Activated T-cell treated with anti-CD3 and anti-CD28 coated beads for 24 hours (primary cell): ENCODE results near the gene AFF1.
A peak's percentile ranks its signal among the peaks of the same experiment; 100 is the strongest.

Source experiments
- DNase-seq: peaks from one replicate; pipeline ENCODE4 v3.0.0-alpha.2; 2020; ENCODE audit warnings: low read depth

AFF1 gene, protein sequence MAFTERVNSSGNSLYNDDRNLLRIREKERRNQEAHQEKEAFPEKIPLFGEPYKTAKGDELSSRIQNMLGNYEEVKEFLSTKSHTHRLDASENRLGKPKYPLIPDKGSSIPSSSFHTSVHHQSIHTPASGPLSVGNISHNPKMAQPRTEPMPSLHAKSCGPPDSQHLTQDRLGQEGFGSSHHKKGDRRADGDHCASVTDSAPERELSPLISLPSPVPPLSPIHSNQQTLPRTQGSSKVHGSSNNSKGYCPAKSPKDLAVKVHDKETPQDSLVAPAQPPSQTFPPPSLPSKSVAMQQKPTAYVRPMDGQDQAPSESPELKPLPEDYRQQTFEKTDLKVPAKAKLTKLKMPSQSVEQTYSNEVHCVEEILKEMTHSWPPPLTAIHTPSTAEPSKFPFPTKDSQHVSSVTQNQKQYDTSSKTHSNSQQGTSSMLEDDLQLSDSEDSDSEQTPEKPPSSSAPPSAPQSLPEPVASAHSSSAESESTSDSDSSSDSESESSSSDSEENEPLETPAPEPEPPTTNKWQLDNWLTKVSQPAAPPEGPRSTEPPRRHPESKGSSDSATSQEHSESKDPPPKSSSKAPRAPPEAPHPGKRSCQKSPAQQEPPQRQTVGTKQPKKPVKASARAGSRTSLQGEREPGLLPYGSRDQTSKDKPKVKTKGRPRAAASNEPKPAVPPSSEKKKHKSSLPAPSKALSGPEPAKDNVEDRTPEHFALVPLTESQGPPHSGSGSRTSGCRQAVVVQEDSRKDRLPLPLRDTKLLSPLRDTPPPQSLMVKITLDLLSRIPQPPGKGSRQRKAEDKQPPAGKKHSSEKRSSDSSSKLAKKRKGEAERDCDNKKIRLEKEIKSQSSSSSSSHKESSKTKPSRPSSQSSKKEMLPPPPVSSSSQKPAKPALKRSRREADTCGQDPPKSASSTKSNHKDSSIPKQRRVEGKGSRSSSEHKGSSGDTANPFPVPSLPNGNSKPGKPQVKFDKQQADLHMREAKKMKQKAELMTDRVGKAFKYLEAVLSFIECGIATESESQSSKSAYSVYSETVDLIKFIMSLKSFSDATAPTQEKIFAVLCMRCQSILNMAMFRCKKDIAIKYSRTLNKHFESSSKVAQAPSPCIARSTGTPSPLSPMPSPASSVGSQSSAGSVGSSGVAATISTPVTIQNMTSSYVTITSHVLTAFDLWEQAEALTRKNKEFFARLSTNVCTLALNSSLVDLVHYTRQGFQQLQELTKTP

DNA sequence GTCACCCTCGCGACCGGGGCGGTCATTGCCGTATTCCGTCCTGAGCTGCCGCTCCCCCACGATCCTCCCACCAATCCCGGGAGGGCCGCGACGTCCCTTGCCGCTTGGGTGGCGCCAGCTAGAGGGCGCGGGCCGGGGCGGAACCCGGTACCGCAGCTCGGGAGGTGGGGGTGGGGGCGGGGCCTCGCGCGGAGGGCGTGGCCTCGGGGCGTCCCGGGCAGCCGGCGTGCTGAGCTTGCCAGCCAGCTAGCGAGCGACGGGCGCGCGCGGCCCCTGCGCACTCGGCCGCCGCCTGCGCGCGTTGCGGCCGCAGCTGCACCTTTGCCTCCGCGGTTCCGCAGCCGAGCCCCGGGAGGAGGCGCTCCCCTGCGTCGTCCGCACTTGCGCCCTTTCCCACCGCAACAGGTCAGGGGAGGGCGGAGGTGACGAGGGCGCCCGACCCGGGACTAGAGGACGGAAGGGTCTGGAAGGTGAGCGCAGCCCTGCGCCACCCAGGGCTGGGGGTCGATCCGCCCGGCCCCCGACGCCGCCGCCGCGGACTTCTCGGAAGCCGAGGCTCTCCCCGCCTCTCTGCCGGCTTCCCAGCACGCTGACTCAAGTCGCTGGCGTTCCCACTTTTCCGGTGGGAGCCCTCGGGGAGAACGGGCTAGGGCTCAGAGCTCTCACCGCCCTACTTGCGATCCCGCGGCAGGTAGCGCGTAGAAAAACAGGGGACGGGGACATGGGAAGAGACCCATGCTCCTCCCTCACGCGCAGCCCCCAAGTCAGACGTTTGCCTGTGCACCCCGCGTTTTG, at the start of gene AFF1:
Gene AFF1, plus strand, starts transcription at position 241 of the 795 bp plus-strand sequence. CDS start 13,523 bp downstream, outside the sequence.
- DNase-seq = peak; percentile 85

DNA sequence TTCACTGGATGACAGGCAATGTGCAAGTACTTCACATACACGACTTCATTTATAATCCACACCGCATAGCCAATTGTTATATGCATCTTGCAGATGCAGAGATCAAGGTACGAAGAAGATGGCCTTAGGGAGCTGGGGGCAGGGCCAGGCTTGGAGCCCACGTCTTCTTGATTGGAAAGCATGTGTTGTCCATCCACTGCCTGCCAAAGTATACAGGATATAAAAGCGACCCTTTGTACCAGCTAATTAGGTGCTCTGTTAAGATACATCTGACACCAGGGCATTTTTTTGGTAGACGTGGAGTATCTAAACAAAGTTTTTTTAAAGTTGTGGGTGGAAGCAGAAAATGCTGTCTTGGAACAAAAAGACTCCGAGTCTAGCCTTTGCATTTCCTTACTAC, 44.0 kb upstream of the AFF1 start:
- DNase-seq = no peak

DNA sequence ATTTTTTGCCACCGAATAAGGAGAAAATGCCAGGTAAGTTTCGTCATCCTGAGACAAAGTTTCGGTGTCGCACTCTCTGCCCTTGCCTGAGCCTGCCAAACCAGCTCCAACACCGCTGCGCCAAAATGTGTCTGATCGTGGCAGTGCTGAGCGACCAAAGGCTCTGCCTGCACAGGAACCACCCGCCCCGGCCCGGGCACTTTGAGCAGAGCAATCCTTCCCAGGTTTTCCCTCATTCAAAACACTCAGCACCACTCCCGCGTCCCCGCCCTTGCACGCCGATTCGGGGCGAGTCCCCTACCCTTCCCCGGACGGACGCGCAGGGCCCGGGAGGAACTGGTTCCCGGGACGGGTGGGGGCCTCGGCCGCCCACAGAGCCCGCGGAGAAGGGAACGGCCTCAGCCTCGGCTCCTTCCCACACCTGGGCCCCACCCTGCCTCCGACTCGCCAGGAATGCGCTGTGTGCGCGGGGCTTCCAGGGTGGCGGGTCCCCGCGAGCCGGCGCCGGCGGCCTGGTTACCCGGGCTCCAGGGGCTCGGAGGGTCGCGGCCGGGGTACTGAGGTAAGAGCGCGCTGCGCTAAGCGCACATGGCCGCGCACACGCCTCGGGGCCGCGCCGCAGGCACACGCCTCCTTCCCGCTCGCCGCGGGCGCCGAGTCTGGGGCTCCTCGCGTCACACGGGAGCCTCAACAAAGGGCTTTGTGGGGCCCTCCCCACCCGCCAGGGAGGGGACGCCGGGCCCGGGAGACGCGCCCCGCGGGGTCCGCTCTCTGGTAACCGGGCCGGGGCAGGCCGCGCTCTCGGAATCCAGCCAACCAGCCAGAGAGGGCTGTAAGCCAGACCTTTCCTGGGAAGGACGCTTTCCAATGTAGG, 42.8 kb upstream of the AFF1 start, which contains the start of gene C4orf36:
Gene C4orf36, minus strand, starts transcription at position 661 of the 874 bp plus-strand sequence. CDS start 902 bp downstream, outside the sequence.
- DNase-seq = peak; percentile 7

DNA sequence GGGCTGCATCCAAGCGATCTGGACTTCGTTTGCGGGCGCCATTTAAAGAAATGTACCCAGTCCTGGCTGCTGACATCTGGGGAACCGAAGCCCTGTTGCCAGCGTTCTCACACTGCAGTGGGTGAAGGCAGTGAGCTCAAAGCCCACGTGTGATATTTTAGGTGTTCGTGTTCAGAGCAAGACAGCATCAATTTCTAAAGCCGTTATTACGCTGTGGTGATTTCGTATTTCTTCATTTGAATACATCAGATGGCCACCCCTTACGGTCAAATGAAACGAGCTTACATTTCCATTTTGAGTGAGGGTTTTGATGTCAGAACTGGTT, 42.2 kb upstream of the AFF1 start:
- no peak for DNase-seq

DNA sequence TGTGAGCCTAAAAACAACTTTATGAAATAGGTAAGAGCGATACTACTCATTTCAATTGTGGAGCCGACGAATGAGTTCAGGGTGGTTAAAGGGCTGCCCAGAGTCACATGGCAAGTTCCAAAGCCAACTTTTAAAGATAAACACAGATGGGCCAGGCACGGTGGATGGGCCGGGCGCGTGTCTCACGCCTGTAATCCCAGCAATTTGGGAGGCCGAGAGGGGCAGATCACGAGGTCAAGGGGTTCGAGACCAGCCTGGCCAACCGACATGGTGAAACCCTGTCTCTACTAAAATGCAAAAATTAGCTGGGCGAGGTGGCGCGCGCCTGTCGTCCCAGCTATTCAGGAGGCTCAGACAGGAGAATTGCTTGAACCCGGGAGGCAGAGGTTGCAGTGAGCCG, 41.7 kb upstream of the AFF1 start:
- no peak for DNase-seq

DNA sequence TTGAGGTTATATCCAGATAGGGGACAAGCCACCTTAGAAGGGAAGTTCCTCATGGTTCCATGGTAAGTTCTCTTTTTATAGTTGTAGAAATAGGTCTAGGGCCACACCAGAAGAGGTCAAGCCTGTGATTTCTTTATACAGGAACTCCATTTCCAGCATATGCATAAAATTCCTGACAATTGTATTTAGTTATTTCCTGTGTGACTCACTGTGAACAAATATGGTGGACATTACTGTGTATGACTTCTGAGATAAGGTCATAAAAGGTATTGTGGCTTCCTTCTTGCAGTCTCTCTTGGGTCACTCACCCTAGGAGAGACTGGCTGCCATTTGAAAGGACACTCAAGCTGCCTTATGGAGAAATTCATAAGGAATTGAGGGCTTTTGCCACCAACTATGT, 40.4 kb upstream of the AFF1 start:
- DNase-seq = no peak

DNA sequence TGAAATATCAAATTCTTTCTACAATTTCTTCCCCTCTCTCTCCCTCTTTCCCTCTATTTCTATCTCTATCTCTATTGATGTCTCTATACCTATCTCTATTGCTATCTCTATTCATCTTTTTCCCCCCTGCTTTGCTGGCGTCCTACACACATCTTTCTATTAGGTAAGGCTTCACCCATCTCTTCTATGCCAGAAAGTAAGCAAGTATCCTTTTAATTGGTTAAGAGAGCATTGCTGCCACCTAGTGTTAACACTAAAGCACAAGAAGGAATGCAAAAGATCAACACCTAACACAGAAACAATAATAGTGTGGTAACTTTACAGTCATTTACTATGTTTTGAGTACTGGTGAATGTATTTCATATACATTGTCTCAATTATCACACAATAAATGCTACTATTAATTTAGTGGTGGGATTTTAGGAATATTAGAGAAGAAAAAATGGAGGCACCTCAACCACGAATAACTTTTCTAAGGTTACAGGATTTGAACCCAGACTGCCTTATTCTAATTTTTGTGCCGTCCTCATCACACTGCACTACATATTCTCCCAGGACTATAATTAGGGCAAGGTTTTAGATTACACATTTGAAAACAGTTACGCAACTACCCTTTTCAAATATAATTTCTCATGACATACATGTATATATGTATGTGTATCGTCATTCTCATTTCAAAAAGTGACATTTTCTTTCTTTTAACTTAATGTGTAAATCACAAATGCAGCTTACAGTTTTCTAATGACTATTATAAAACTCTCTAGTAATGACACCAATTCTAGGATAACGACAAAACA, 38.9 kb upstream of the AFF1 start:
- DNase-seq = no peak

DNA sequence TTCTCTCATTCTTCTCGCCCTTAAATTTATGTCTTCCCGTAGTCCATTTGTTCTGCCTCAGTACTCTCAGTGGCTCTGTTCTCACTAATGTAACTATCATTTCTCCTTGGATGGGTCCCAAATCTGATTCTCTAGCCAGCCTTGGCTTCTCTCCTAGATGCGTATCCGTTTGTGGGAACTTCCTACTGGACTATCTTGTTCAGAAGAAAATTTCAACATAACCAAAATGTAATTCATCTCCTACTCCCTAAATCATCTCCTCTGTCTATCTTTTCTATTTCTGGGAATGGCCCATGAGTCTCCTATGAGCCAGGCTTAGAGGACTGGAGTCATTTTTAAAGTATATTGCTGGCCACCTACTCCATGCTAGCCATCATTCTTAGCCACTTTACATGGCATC, 38.2 kb upstream of the AFF1 start:
- no peak for DNase-seq

DNA sequence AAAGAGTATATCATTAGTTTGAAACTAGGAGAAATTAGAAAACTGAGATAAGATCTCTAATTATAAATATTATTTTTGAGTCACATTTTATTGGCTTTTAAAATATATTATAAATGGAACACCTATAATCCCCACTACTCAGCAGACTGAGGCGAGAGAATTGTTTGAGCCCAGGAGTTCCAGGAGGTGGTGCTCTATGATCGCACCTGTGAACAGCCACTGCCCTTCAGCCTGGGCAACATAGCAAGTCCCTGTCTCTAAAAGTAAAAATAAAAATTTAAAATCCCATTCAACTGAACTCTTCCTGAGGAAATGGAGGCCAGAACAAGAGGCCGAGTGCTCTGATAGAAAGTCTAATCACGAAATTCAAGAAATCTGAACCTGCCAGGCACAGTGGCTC, 36.2 kb upstream of the AFF1 start:
- DNase-seq = no peak

DNA sequence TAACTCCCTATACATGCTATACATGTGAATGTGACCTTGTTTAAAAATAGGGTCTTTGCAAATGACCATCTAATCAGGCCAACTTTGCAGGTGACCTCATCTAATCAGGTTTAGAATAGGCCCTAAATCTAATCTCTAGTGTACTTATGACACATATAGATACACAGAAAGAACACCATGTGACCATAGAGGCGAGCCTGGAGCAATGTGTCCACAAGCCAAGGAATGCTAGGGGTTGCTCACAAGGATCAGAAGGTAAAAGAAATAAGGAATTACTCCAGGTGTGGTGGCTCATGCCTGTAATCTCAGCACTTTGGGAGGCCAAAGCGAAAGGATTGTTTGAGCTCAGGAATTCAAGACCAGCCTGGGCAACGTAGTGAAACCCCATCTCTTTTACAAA, 32.9 kb upstream of the AFF1 start:
- DNase-seq = no peak

DNA sequence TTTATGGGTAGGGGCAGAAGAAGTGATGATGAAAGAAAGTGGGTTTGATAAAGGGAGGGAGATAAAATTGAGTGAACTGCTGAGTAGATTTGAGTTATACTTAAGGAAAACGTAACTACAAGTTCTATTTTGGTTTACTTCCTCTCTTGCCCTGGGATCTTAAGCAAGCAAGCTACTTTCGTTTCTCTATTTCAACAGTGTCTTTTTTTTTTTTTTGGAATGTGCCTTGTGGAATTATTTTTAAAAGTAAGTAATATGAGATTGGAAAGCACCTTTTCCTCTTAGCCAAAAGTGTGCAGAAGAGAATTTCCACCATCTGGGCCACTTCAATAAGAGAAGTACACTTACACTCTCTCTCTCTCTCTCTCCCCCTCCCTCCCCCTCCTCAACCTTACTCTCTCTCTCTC, 26.6 kb upstream of the AFF1 start:
- DNase-seq = no peak

DNA sequence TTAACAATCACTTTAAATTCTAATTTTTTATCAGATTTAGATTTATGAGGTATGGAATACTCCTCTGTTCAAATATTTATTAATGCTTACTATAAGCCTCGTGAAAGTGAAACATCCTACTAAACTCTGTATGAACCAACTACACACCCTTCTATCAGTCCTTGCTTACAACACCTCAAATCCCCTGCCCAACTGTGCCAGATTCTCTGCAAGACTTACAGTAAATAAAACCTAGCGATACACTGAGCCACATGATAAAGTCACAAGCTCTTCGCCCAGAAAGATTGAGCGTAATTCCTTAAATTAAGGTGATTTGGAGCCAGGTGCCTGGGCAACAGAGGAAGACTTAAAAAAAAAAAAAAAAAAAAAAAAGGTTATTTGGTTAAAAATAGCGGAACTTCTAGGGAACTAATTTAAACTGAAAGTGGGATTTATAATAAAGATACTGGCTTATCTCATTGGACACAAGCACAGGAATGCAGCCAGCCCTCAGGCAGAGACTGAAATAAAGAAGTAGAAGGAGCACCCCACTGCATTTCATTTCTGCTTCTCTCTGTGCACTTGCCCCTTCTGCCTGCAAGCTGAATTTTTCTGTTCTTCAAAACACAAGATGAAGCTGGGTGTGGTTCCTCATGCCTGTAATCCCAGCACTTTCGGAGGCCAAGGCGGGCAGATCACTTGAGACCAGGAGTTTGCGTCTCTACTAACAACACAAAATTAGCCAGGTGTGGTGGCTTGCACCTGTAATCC, 25.1 kb upstream of the AFF1 start:
- no peak for DNase-seq

DNA sequence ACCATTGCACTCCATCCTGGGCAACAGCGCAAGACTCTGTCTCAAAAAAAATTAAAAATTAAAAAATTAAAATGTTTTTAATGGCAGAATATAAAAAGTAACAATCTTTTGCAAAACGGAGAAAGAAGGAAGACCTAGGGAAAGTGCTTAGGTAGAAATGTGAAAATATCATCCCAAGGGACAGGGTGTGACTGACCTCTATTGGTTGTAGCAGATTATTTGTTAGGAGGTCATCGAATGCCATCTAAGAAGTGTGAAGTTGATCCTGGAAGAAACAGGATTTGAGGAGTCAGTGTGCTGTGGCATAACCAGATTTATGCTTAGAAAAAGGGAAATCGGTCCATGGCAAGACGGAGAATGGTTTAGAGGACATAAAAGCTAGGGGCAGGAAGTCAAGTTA, 24.4 kb upstream of the AFF1 start:
- no peak for DNase-seq

DNA sequence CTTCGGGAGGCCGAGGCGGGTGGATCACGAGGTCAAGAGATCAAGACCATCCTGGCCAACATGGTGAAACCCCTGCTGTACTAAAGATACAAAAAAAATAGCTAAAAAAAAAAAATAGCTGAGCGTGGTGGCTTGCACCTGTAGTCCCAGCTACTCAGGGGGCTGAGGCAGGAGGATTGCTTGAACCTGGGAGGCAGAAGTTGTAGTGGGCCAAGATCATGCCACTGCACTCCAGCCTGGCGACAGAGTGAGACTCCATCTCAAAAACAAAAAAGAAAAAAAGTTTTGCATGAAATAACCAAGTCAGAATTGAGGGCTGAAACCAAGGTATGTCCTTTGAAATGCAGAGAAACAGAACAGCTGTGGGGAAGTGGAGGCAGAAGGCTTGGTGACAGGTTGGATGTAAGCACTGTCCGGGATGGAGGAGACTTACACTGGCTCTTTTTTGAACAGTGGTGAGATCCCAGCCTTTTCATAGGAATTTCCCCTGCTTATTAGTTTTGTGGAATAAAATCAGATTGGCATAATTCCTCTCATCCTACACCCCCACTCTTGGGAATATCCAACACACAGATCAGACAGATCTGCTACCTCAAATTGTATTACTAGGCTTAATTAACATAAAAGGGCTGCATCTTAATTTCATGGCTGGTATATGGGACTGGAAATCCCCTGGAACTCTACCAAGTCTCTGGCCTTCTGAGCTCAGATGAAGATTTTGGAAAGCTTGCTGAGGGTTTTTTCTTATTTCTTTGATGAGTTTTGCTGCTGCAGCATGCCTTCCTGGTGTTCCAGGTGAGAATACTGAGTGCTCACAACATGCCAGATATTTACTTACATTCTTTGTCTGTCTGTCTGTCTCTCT, 23.8 kb upstream of the AFF1 start:
- no peak for DNase-seq

DNA sequence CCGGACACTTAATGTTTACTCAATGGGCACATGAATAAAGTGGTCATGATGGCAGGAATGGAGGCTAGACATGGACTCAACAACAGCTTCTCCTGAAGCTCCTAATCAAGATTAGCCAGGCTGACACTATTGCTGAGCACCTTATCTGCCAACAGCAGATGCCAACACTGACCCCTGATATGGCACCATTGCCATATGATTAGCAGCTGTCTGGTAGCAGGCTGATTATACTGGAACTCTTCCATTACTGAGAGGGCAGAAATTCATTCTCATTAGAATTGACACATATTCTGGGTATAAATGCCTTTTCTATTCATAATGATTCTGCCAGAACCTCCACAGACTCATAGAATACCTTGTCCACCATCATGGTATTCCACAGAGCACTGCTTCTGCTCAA, 18.4 kb upstream of the AFF1 start:
- DNase-seq = no peak

DNA sequence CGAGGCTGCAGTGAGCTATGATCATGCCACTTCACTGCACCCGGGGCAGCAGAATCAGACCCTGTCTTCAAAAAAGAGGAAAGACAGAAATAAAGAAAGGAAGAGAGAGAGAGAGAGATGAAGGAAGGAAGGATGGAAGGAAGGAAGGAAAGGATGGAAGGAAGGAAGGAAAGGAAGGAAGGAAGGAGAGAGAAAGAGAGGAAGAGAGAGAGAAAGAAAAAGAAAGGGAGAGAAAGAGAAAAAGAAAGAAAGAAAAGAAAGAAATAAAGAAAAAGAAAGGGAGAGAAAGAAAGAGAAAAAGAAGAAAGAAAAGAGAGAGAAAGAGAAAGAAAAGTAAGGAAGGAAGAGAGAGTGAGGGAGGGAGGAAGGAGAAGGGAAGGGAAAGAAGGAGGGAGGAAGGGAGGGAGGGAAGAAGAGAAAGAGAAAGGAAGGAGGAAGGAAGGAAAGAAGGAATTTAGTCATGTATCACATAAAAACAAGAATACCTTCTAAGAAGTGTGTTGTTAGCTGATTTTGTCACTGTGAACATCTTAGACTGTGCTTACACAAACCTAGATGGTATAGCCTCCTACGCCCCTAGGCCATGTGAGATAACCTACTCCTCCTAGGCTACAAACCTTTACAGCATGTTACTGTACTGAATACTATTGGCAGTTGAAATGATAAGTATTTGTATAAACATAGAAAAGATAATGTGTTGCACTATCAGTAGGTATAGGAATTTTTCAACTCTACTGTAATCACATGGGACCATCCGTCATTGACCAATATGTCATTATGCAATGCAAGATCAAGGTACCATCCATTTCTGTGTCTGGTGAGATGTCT, 17.4 kb upstream of the AFF1 start:
- DNase-seq = no peak

DNA sequence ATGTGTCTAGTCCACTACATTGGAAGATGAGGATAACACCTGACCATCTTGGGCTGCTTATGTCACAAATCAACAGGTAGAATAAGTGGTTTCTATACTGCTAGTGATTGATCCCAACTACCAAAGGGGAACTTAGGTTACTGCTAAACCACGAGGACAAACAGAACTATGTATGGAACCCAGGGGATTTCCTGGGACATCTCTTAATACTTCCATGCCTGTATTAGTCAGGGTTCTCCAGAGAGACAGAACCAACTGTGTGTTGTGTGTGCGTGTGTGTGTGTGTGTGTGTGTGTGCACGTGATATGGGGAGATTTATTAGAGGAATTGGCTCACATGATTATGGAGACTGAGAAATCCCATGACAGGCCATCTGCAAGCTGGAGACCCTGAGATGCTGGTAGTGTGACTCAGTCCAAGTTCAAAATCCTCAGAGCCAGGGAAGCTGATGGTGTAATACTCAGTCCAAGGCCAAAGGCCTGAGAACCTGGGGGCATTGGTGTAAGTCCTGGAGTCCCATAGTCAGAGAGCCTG, 16.2 kb upstream of the AFF1 start:
- no peak for DNase-seq
